Glomerular endothelial cell (primary cell): ENCODE results near the gene ATP1A3. TPM values are rescaled to one million over a fixed set of nuclear protein-coding genes. Genes with fewer than 3 reads are reported as not detected.

ENCODE experiments used
- DNase-seq: peaks from one replicate; pipeline ENCODE4 v3.0.0-alpha.2; 2011; ENCODE audit warnings: low read depth, low spot score; ENCODE audit errors: extremely low read depth
- total RNA-seq: library from RNA; depleted of rRNA; stranded (reverse); fragments of >200 nt; gene quantifications from 2 replicates; pipeline ENCODE4 v1.2.3, GENCODE V29; 2015

ATP1A3 gene
- total RNA-seq, 1 donor from 2014 or later: 0.06 TPM

DNA sequence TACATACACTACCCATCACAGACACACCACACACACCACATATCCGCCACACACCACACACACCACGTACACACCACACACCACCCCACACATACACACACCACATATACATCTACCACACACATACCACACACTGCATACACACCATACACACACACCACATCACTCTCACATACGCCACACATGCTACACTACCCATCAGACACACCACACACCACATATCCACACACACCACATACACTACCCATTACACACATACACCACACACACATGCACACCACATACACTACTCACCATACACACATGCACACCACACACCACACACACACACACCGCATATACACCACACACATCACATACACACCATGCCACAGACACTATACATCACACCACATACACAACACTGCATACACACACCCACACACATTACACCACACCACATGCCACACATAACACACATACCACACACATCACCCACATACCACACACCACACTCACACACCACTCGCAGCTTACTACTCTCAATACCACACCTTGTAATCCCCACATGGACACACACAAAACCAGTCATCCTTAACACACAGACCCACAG is 75.3 kb downstream of the ATP1A3 start:
- DNase-seq: no peak

DNA sequence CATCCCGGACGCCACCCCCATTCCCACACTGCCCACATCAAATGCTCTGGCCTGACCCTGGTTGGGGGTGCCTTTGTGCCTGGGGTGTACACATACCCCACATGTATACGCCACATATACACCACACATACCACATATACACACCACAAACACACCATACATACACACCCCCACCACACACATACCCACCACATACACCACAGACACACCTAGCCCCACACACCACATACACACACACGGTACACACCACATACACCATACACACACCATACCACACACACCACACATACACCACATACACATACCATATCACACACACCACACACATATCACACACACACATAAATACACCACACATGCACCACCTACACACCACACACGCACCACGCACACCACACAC is 75.9 kb downstream of the ATP1A3 start:
- no peak for DNase-seq

DNA sequence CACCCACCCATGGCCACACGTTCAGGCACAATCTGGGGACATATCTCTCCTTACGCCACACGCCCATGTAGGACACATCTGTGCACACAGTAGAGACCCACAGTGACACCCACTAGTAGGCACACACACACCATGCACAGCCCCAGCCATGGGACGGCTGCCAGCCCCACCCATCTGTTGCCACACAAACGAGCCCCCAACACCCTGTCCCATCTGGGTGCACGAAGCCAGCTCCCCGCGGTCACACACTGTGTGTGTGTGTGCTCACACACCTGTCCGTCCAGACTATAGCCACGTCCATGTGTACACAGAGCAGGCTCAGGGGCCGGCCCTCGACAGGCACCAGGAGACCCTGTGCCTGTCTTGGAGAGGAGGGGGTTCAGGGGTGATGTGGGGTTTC is 76.4 kb downstream of the ATP1A3 start:
- DNase-seq: no peak

Other genes starting within 250 kb of the ATP1A3 start
- gene CEACAM6, start 238.7 kb downstream of the ATP1A3 start, total RNA-seq: not detected in 2 replicates
- not detected in 2 replicates for gene CEACAM3, start 197.6 kb downstream of the ATP1A3 start, total RNA-seq
- not detected in 2 replicates for gene LYPD4, start 149.5 kb downstream of the ATP1A3 start, total RNA-seq
- gene DMRTC2, start 149.2 kb downstream of the ATP1A3 start, total RNA-seq: not detected in 2 replicates
- gene RPS19, start 134.0 kb downstream of the ATP1A3 start, total RNA-seq: 1,545 and 1,877 TPM in 2 replicates
- 0.47 TPM in 1 of 2 replicates, not detected in the other for gene CD79A, start 117.0 kb downstream of the ATP1A3 start, total RNA-seq
- 94.4 and 112 TPM in 2 replicates for gene ARHGEF1, start 111.0 kb downstream of the ATP1A3 start, total RNA-seq
- not detected in 2 replicates for gene ERFL, start 65.8 kb downstream of the ATP1A3 start, total RNA-seq
- gene RABAC1, start 34.9 kb downstream of the ATP1A3 start, total RNA-seq: 232 and 270 TPM in 2 replicates
- gene GRIK5, start 76.0 kb upstream of the ATP1A3 start, total RNA-seq: 0.23 TPM in 1 of 2 replicates, not detected in the other
- gene ZNF574, start 81.9 kb upstream of the ATP1A3 start, total RNA-seq: 16.2 and 20.4 TPM in 2 replicates
- gene POU2F2, start 138.2 kb upstream of the ATP1A3 start, total RNA-seq: 7.4 and 10.7 TPM in 2 replicates
- gene DEDD2, start 223.4 kb upstream of the ATP1A3 start, total RNA-seq: 34.5 and 35.9 TPM in 2 replicates
- gene ZNF526, start 226.1 kb upstream of the ATP1A3 start, total RNA-seq: 6.2 and 10.4 TPM in 2 replicates
- 29.1 and 36.5 TPM in 2 replicates for gene GSK3A, start 248.4 kb upstream of the ATP1A3 start, total RNA-seq